Colonic mucosa (tissue), 4 donors: ENCODE data around the gene ZNF688. TPM values are rescaled to one million over a fixed set of nuclear protein-coding genes. Genes with fewer than 3 reads are reported as not detected.

Experiments used
- DNase-seq: peaks from one replicate; pipeline ENCODE4 v3.0.0-alpha.2; 2020
- H3K27ac ChIP-seq: fragments of 200-600 bp; one replicate; pipeline ENCODE4 v1.8.0; 2021
- H3K27me3 ChIP-seq: fragments of 200-600 bp; one replicate; pipeline ENCODE4 v1.8.0; 2021
- H3K36me3 ChIP-seq: fragments of 200-600 bp; one replicate; pipeline ENCODE4 v1.8.0; 2021
- H3K4me1 ChIP-seq: fragments of 200-600 bp; one replicate; pipeline ENCODE4 v1.8.0; 2021; ENCODE audit warnings: mild to moderate bottlenecking
- H3K4me3 ChIP-seq: fragments of 200-600 bp; one replicate; pipeline ENCODE4 v1.8.0; 2021
- H3K9ac ChIP-seq, 2 donors: one replicate each; pipeline ENCODE4 v1.7.0; 2013; ENCODE audit warnings: control low read depth in 2 of 2, low read depth in 2 of 2, low read length in 2 of 2
- H3K9me3 ChIP-seq: fragments of 200-600 bp; one replicate; pipeline ENCODE4 v1.8.0; 2021
- intact Hi-C: fragments of 100-400 bp; cut with DNase I; formaldehyde crosslinking; loops from one replicate; pipeline ENCODE4 v1.14.1; 2022
- total RNA-seq, 2 donors: library from RNA; stranded (reverse); fragmentation: NEBNext Ultra II Directional in 1 of 2; extraction: Animal tissue kit (Norgen Biotek cat#: 25700) in 1 of 2; gene quantifications; one replicate each; pipeline ENCODE4 v1.2.1, GENCODE V29; 2021
- TF ChIP-seq, protein P1 (sequence below): fragments of 200-600 bp; IDR thresholded peaks from one replicate; pipeline ENCODE4 v1.8.0; 2022; ENCODE audit warnings: antibody characterized with exemption, mild to moderate bottlenecking
- donor health status: healthy.
- donor health status: DM: no; HTN: no; CAD: no.
- donor health status: DM: no; HTN: no; CAD: no.

Gene ZNF688
- total RNA-seq, 2 donors from 2014 or later, result 13.1 to 14.3 TPM

DNA sequence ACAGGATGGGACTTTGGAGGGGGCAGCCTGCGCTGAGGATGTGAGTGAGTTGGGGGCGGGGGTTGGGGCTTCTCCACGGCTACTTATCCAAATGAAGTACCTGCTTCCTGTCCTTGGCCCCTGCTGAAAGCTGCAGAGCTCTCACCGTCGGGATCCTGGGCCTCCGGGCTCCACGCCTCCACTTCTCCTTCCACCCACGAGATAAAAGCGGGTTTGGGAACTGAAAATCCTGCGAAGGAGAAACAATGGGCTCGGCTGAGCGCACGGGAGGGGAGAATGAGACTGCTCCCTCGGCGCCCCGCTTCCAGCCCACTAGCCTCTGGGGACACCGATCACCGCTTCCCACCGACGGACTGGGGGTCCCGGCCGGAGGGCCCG is 13.5 kb upstream of the ZNF688 start:
- Histone ChIP-seq H3K4me3 (peak overlapping the region; percentile 84), H3K36me3 (no peaks in the 10 kb centered on the region), H3K9ac (peak overlapping the region; percentile 72 to 76), H3K9me3 (no peaks in the 10 kb centered on the region), H3K4me1 (no peaks in the 10 kb centered on the region), H3K27ac (peak overlapping the region; percentile 94), H3K27me3 (no peaks in the 10 kb centered on the region)
- intact Hi-C loops, result no loop called here
- DNase-seq, result no peak
- TF ChIP-seq, protein P1, sequence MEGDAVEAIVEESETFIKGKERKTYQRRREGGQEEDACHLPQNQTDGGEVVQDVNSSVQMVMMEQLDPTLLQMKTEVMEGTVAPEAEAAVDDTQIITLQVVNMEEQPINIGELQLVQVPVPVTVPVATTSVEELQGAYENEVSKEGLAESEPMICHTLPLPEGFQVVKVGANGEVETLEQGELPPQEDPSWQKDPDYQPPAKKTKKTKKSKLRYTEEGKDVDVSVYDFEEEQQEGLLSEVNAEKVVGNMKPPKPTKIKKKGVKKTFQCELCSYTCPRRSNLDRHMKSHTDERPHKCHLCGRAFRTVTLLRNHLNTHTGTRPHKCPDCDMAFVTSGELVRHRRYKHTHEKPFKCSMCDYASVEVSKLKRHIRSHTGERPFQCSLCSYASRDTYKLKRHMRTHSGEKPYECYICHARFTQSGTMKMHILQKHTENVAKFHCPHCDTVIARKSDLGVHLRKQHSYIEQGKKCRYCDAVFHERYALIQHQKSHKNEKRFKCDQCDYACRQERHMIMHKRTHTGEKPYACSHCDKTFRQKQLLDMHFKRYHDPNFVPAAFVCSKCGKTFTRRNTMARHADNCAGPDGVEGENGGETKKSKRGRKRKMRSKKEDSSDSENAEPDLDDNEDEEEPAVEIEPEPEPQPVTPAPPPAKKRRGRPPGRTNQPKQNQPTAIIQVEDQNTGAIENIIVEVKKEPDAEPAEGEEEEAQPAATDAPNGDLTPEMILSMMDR, result no peak

GRCh38 chr16:30582611-30583340 is 11.3 kb upstream of the ZNF688 start:
- intact Hi-C loops, result no loop called here
- no peak overlapping the region for H3K4me3 ChIP-seq
- H3K27me3 ChIP-seq, result no peaks in the 10 kb centered on the region
- no peak for DNase-seq
- TF ChIP-seq, protein P1, result no peak
- no peaks in the 10 kb centered on the region for H3K36me3 ChIP-seq
- no peaks in the 10 kb centered on the region for H3K4me1 ChIP-seq
- H3K9me3 ChIP-seq, result no peaks in the 10 kb centered on the region
- H3K27ac ChIP-seq, result no peak overlapping the region
- no peak overlapping the region for H3K9ac ChIP-seq

DNA sequence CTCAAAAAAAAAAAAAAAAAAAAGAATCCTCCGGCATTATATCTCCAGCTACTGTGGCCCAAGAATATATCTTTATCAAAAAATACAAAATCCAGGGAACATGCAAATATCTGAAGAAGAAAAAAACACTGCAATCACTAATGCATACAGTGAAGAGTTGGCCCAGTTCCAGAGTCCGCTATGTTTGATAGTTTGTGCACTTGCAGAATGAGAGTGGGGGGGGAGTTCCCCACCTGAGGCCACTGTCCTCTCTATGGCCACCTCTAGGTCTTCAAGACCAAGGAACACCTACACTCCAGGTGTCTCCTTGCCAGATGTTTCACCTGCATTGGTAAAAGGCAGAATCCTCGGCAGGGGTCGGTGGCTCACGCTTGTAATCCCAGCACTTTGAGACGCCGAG is 9.9 kb upstream of the ZNF688 start:
- Histone ChIP-seq H3K4me3 (no peak overlapping the region), H3K36me3 (no peaks in the 10 kb centered on the region), H3K27me3 (no peaks in the 10 kb centered on the region), H3K9me3 (no peaks in the 10 kb centered on the region), H3K4me1 (no peaks in the 10 kb centered on the region), H3K9ac (no peak overlapping the region), H3K27ac (no peak overlapping the region)
- intact Hi-C loops, result no loop called here
- TF ChIP-seq, protein P1, result no peak
- DNase-seq, result no peak

- Histone ChIP-seq H3K27ac (no peak overlapping the region), H3K4me3 (no peak overlapping the region), H3K4me1 (peaks cover 5% of the 10 kb centered on the region), H3K36me3 (no peaks in the 10 kb centered on the region), H3K27me3 (no peaks in the 10 kb centered on the region), H3K9me3 (no peaks in the 10 kb centered on the region), H3K9ac (no peak overlapping the region)
- intact Hi-C loops, result no loop called here
- TF ChIP-seq, protein P1, result no peak
- no peak for DNase-seq
These were observed 3.2 kb upstream of the ZNF688 start for GRCh38 chr16:30574678-30575077.

- no peaks in the 10 kb centered on the region for H3K9me3 ChIP-seq
- H3K4me1 ChIP-seq, result peaks cover 5% of the 10 kb centered on the region
- peak overlapping the region; percentile 99 for H3K27ac ChIP-seq
- H3K27me3 ChIP-seq, result no peaks in the 10 kb centered on the region
- H3K36me3 ChIP-seq, result no peaks in the 10 kb centered on the region
- intact Hi-C loops, result no loop called here
- peak overlapping the region; percentile 71 for H3K4me3 ChIP-seq
- no peak for DNase-seq
- H3K9ac ChIP-seq, result peak overlapping the region; percentile 88 to 99
- TF ChIP-seq, protein P1, result no peak
These were observed 674 bp downstream of the ZNF688 start for GRCh38 chr16:30570636-30571444.
